ENCODE results near the gene FEZF1.

Gene FEZF1

GRCh38 chr7:122304319-122304975 is at the start of gene FEZF1:
TSS of gene FEZF1 (minus strand) at chr7:122304750. CDS start at chr7:122304437, 313 bp downstream.
- no peak for DNase-seq (ENCODE audit: low read depth)

- DNase-seq (ENCODE audit: low read depth), result no peak
Observed at GRCh38 chr7:122352454-122352853, 47.9 kb upstream of the FEZF1 start.

GRCh38 chr7:122350701-122351100 is 46.2 kb upstream of the FEZF1 start:
- DNase-seq (ENCODE audit: low read depth), result no peak

- no peak for DNase-seq (ENCODE audit: low read depth)
Observed at GRCh38 chr7:122344303-122344620, 39.7 kb upstream of the FEZF1 start.

GRCh38 chr7:122343601-122344302 is 39.2 kb upstream of the FEZF1 start:
- no peak for DNase-seq (ENCODE audit: low read depth)

GRCh38 chr7:122340427-122340826 is 35.9 kb upstream of the FEZF1 start:
- DNase-seq (ENCODE audit: low read depth), result no peak

GRCh38 chr7:122339145-122339904 is 34.8 kb upstream of the FEZF1 start:
- DNase-seq (ENCODE audit: low read depth), result no peak

- no peak for DNase-seq (ENCODE audit: low read depth)
Observed at GRCh38 chr7:122337011-122337410, 32.5 kb upstream of the FEZF1 start.

- no peak for DNase-seq (ENCODE audit: low read depth)
Observed at GRCh38 chr7:122329145-122329802, 24.7 kb upstream of the FEZF1 start.

- DNase-seq (ENCODE audit: low read depth), result no peak
Observed at GRCh38 chr7:122327969-122328368, 23.4 kb upstream of the FEZF1 start.

- no peak for DNase-seq (ENCODE audit: low read depth)
Observed at GRCh38 chr7:122316467-122317388, 12.2 kb upstream of the FEZF1 start.

- DNase-seq (ENCODE audit: low read depth), result no peak
Observed at GRCh38 chr7:122315507-122316466, 11.2 kb upstream of the FEZF1 start.

GRCh38 chr7:122314284-122314683 is 9.7 kb upstream of the FEZF1 start:
- DNase-seq (ENCODE audit: low read depth), result no peak

- no peak for DNase-seq (ENCODE audit: low read depth)
Observed at GRCh38 chr7:122312789-122313188, 8.2 kb upstream of the FEZF1 start.

- DNase-seq (ENCODE audit: low read depth), result no peak
Observed at GRCh38 chr7:122311734-122312450, 7.3 kb upstream of the FEZF1 start.

- DNase-seq (ENCODE audit: low read depth), result no peak
Observed at GRCh38 chr7:122311050-122311700, 6.6 kb upstream of the FEZF1 start.

GRCh38 chr7:122310119-122311021 is 5.8 kb upstream of the FEZF1 start:
- no peak for DNase-seq (ENCODE audit: low read depth)

GRCh38 chr7:122309421-122309820 is 4.9 kb upstream of the FEZF1 start:
- DNase-seq (ENCODE audit: low read depth), result no peak
